ENCODE results near the gene NHS. TPM values are rescaled to one million over a fixed set of nuclear protein-coding genes. Genes with fewer than 3 reads are reported as not detected.

Gene NHS
- total and polyA plus RNA-seq, 2 of the 4 experiments (the other 2 are of a cell fraction), result 0.36 to 0.90 TPM

DNA sequence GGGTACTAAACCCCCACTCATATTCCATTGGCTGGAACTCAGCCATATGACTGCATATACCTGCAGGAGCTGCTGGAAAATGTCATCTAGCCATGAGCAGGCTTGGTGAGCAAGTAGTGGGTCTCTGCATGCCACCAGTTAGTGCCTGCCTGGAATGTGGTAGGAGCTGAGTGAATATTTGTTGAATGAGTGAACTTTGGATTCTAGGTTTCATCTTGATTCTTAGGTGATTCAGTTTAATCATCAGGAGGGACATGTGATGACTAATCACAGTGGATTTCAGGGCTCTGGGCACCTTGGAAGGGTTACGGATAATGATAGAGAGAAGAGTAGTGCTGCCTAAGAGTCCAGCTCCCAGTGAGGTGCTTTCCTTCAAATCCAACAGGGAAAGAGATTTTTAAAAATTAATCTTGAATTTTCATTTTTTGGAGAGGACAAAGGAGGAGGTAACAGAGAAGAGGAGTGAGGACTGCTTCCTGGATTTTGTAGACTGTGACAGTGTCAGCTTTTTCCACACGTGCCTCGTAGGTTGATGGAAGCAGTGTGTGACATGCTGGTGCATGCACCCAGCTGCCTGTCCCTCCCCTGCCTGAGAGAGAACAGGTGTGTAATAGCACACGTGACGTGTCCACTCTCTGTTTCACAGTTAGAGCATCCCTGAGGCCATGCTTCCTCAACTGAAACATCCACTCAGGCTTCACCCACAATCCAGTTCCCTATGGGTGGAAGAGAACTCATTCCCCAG is 30.4 kb downstream of the NHS start:
- H2BK5ac ChIP-seq (ENCODE audit: low read depth, low read length, poor library complexity, severe bottlenecking), result no peak overlapping the region
- H3K4me3 ChIP-seq (ENCODE audit: insufficient read depth, low read depth, low read length), result no peak overlapping the region
- WGBS, 2 experiments (ENCODE audit: extremely low coverage in 2 of 2, insufficient read length in 1 of 2), result no CpG with 5 or more reads among the region's 5 CpGs
- H3K23ac ChIP-seq (ENCODE audit: low read depth, low read length), result no peak overlapping the region; the same call in 1 of the 2 replicates
- peak overlapping the region; percentile 48 for H4K91ac ChIP-seq (ENCODE audit: insufficient read depth, low read depth, low read length)
- H3K27me3 ChIP-seq (ENCODE audit: control insufficient read depth, insufficient read depth, low read length), result no peaks in the 10 kb centered on the region; the same call in 1 of the 2 replicates
- in situ Hi-C loops (cut with MboI; ENCODE audit: low sequenced_read_pairs), result no loop called here
- no peaks in the 10 kb centered on the region for H4K20me1 ChIP-seq (ENCODE audit: insufficient read depth, low read length)
- ATAC-seq (ENCODE audit: low read depth), result peak; percentile 46
- ChIA-PET POLR2A (ENCODE audit: unreplicated experiment) (no interaction called here), CTCF (no interaction called here)
- H3K4me1 ChIP-seq (ENCODE audit: control insufficient read depth, insufficient read depth, low read length), result peaks cover 4% of the 10 kb centered on the region
- H3K56ac ChIP-seq (ENCODE audit: extremely low read depth, insufficient read depth, low read length), result no peak overlapping the region
- no peak overlapping the region for H3K27ac ChIP-seq (ENCODE audit: insufficient read depth, low read length)
- H3K9me1 ChIP-seq (ENCODE audit: insufficient read depth, low read length), result 0 out of 2 replicates have a peak, but pooled peaks cover 3% of the 10 kb centered on the region
- no peaks in the 10 kb centered on the region for H3K36me3 ChIP-seq (ENCODE audit: control insufficient read depth, insufficient read depth, low read length)
- peak overlapping the region; percentile 42 for H2BK120ac ChIP-seq (ENCODE audit: low read depth, low read length)
- dilution Hi-C loops (cut with HindIII; ENCODE audit: low sequenced_read_pairs, unreplicated experiment), result no loop called here
- H2AK5ac ChIP-seq (ENCODE audit: low read depth, low read length), result peak overlapping the region; percentile 84
- no peak overlapping the region for H3K4me2 ChIP-seq (ENCODE audit: low read depth, low read length)
- no peak overlapping the region for H4K8ac ChIP-seq (ENCODE audit: low read depth in 2 of 2, low read length in 2 of 2)
- peak; percentile 53 for DNase-seq
- H2AK9ac ChIP-seq (replicated peaks; ENCODE audit: low read depth, low read length, poor library complexity), result no peak overlapping the region
- H3K9me3 ChIP-seq (ENCODE audit: control insufficient read depth, insufficient read depth, low read length), result no peaks in the 10 kb centered on the region
- no TSS peak for BruUV-seq (replicated peaks)
- peak overlapping the region; percentile 62; the same call in 2 of the 3 replicates for H2BK15ac ChIP-seq (ENCODE audit: low read depth, low read length)
- intact Hi-C loops (cut with micrococcal nuclease), result no loop called here
- no peak overlapping the region for H3K9ac ChIP-seq (ENCODE audit: low read depth, low read length)
- H4K5ac ChIP-seq (ENCODE audit: low read depth, low read length), result no peak overlapping the region
- no peak overlapping the region; the same call in 1 of the 2 replicates for H3K14ac ChIP-seq (replicated peaks; ENCODE audit: low read depth, low read length)
- no peak overlapping the region for H2AFZ ChIP-seq (replicated peaks; ENCODE audit: low read length, poor library complexity)
- H3K4ac ChIP-seq (ENCODE audit: low read depth, low read length), result peak overlapping the region; percentile 36; the same call in 1 of the 2 replicates
- no peak overlapping the region for H3K18ac ChIP-seq (ENCODE audit: low read depth, low read length)
- H2BK20ac ChIP-seq (ENCODE audit: low read depth, low read length), result peak overlapping the region; percentile 26; the same call in 1 of the 2 replicates
- peaks cover 0 to 4% of the 10 kb centered on the region in 2 experiments; a peak in 1 of 4 replicates for H3K79me1 ChIP-seq (ENCODE audit: low read depth in 1 of 2, low read length in 2 of 2)
- TF ChIP-seq BHLHE40 (IDR thresholded peaks at IDR 0.05; ENCODE audit: low read depth, low read length), result no peak
- TF ChIP-seq RAD21 (IDR thresholded peaks at IDR 0.05; ENCODE audit: low read length), result no peak
- no peak for TF ChIP-seq SMC3 (IDR thresholded peaks at IDR 0.05; ENCODE audit: low read depth, low read length)
- no peak for TF ChIP-seq POLR2A (IDR thresholded peaks at IDR 0.05; ENCODE audit: low read depth, low read length)
- TF ChIP-seq, protein P1, sequence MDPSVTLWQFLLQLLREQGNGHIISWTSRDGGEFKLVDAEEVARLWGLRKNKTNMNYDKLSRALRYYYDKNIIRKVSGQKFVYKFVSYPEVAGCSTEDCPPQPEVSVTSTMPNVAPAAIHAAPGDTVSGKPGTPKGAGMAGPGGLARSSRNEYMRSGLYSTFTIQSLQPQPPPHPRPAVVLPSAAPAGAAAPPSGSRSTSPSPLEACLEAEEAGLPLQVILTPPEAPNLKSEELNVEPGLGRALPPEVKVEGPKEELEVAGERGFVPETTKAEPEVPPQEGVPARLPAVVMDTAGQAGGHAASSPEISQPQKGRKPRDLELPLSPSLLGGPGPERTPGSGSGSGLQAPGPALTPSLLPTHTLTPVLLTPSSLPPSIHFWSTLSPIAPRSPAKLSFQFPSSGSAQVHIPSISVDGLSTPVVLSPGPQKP (IDR thresholded peaks at IDR 0.05; ENCODE audit: borderline replicate concordance, low read depth, low read length), result no peak
- TF ChIP-seq, protein P2, sequence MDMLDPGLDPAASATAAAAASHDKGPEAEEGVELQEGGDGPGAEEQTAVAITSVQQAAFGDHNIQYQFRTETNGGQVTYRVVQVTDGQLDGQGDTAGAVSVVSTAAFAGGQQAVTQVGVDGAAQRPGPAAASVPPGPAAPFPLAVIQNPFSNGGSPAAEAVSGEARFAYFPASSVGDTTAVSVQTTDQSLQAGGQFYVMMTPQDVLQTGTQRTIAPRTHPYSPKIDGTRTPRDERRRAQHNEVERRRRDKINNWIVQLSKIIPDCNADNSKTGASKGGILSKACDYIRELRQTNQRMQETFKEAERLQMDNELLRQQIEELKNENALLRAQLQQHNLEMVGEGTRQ (IDR thresholded peaks at IDR 0.05; ENCODE audit: low read depth, low read length), result no peak
- TF ChIP-seq MAZ (IDR thresholded peaks at IDR 0.05; ENCODE audit: borderline replicate concordance, low read depth, low read length), result no peak
- TF ChIP-seq FOS (IDR thresholded peaks at IDR 0.05; ENCODE audit: low read depth, low read length), result no peak
- TF ChIP-seq RFX5 (IDR thresholded peaks at IDR 0.05; ENCODE audit: low read depth, low read length), result no peak
- no peak for TF ChIP-seq MAFK (IDR thresholded peaks at IDR 0.05; ENCODE audit: low read depth, low read length)
- TF ChIP-seq CHD1 (IDR thresholded peaks at IDR 0.05; ENCODE audit: low read depth, low read length), result no peak
- TF ChIP-seq, protein P3, sequence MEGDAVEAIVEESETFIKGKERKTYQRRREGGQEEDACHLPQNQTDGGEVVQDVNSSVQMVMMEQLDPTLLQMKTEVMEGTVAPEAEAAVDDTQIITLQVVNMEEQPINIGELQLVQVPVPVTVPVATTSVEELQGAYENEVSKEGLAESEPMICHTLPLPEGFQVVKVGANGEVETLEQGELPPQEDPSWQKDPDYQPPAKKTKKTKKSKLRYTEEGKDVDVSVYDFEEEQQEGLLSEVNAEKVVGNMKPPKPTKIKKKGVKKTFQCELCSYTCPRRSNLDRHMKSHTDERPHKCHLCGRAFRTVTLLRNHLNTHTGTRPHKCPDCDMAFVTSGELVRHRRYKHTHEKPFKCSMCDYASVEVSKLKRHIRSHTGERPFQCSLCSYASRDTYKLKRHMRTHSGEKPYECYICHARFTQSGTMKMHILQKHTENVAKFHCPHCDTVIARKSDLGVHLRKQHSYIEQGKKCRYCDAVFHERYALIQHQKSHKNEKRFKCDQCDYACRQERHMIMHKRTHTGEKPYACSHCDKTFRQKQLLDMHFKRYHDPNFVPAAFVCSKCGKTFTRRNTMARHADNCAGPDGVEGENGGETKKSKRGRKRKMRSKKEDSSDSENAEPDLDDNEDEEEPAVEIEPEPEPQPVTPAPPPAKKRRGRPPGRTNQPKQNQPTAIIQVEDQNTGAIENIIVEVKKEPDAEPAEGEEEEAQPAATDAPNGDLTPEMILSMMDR (conservative IDR thresholded peaks at IDR 0.05; ENCODE audit: low read depth, low read length), result no peak
- TF ChIP-seq NFE2L2 (IDR thresholded peaks at IDR 0.05; ENCODE audit: low read depth, low read length), result no peak
- no peak for TF ChIP-seq RCOR1 (IDR thresholded peaks at IDR 0.05; ENCODE audit: insufficient replicate concordance, low read length)
- TF ChIP-seq CEBPB (IDR thresholded peaks at IDR 0.05; ENCODE audit: low read depth, low read length), result no peak
